GM18511 (cell line): ENCODE results near the gene WASL.

Experiments used
- ATAC-seq: cut with Tn5 transposase; IDR thresholded peaks from one replicate; pipeline ENCODE4 v1.9.1; 2021; ENCODE audit warnings: mild to moderate bottlenecking, moderate library complexity; ENCODE audit not compliant: unreplicated experiment

The WASL gene

DNA sequence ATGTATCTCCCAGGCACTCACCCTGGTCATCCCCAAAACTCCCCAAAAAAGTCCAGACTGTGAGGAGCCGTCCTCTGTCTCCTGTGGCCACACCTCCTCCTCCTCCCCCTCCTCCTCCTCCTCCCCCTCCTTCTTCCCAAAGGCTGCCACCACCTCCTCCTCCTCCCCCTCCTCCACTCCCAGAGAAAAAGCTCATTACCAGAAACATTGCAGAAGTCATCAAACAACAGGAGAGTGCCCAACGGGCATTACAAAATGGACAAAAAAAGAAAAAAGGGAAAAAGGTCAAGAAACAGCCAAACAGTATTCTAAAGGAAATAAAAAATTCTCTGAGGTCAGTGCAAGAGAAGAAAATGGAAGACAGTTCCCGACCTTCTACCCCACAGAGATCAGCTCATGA is 86.0 kb downstream of the WASL start:
- no peak for ATAC-seq

- ATAC-seq: no peak
Measured at GRCh38 chr7:123662293-123662692, 86.5 kb downstream of the WASL start.

- no peak for ATAC-seq
Measured at GRCh38 chr7:123661765-123662164, 87.0 kb downstream of the WASL start.

DNA sequence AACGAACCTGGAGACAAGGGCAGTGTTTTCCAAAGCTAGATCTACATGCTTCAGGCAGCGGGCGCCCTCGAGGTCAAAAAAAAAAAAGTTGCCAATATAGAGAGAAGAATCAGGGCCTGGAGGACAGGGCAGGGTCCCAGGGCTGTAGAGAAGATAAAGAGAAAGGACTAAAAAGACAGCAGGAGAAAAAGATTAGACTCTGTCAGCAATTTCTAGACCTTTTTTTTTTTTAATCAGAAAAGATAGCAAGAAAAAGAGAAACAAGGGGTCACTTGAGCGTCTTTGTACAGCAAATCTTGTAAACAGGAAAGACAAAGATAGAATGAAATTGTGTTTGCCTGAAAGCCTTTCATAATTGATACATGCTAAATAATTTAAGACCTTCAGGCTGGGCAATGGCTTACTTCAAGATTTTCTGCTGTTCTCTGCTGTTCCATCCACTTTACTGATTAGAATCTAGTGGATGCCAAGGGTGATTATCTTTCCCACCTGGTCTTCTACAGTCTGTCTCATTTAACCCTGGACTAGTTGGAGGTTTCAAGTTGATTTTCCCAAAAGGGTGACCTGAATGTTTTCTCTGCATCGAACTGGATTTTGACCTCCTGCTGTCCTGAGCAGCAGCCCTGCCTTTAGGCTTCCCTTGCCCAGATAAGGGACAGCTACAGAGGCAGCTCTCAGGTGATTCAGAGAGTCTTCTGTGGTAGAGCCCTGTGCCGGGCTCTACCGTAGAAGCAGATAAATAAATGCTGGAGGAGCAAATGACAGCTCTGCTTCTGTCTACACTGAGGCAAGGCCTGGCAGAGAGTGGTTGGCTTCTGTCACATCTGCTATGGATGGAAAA is 88.1 kb downstream of the WASL start:
- ATAC-seq: no peak

DNA sequence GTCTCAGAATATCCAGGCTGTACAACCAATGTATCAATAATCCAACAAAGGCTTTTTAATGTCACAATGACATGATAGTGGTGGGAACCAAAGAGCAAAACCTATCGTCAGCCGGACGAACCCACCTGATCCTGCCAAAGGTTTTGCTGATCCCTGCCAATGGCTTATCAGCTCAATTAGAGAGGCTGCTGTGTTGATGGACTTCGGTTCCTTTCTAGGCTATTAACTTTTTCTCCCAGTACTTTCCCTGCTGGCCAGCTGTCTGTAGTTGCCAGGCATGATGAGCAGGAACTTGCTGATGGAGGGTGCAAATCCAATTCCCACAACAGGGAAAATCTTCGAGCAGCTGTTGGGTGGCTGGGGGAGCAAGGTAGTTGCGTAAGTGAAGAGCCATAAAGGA is 90.8 kb downstream of the WASL start:
- no peak for ATAC-seq

GRCh38 chr7:123657304-123657685 is 91.5 kb downstream of the WASL start:
- no peak for ATAC-seq

DNA sequence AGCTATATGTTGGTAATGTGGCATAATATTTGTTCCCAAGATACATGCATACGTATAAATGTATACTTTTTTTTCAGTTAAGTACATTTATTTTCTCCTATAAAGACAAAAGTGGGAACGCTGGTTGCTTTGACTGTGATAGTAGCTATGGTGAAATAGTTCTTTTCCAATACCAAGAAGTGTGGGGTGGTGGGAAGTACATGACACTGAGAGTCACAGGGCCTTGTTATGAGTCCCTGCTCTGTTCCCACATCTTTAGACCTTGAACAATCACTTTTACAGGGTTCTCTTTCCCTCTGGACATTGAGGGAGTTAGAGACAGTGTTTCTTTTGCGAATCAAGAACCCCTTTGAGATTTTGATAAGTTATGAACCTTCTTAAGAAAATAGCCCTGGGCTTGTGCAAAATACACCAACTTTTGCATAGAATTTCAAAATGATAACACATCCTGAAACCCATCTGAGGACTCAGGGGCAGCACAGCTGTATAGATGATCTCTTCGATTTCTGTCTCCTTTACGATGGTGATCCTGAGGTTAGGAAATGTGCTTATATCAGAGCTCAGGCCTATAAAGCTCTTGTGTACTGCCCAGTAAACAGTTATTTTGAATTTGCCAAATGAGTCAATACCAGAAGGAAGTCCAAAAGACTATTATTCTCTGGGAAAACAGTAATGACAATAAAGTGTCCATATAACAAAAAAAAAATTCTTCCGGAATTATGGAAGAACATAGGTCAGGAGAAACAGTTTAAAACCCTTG is 92.1 kb downstream of the WASL start:
- ATAC-seq: no peak

DNA sequence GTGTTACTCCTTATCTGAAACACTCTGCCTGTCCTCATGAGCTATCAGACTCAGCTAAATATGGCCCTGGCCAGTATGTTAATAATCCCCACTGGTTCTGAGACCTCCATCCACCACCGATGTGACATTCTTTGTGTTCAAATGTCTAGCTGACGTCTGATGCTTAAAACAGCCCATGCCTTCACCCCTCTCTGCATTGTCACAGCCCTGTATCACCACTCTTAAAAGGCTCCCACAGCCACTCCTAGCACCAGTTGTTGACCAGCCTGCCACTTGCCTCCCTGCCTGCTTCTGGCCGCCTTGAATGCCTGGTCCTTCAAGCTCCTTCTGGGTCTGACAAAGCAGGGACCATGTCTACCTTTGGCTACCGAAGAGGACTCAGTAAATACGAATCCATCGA is 93.2 kb downstream of the WASL start, which contains the start of gene LMOD2:
LMOD2 (plus strand) TSS at position 253 of the 400 bp plus-strand sequence; CDS start at position 351, 98 bp downstream.
- ATAC-seq: no peak

- no peak for ATAC-seq
Measured at GRCh38 chr7:123653162-123653561, 95.6 kb downstream of the WASL start.

- ATAC-seq: no peak
Measured at GRCh38 chr7:123652406-123652805, 96.4 kb downstream of the WASL start.

- no peak for ATAC-seq
Measured at GRCh38 chr7:123650595-123650994, 98.2 kb downstream of the WASL start.

GRCh38 chr7:123649964-123650363 is 98.8 kb downstream of the WASL start:
- ATAC-seq: no peak

- no peak for ATAC-seq
Measured at GRCh38 chr7:123647106-123647730, 101.6 kb downstream of the WASL start.

DNA sequence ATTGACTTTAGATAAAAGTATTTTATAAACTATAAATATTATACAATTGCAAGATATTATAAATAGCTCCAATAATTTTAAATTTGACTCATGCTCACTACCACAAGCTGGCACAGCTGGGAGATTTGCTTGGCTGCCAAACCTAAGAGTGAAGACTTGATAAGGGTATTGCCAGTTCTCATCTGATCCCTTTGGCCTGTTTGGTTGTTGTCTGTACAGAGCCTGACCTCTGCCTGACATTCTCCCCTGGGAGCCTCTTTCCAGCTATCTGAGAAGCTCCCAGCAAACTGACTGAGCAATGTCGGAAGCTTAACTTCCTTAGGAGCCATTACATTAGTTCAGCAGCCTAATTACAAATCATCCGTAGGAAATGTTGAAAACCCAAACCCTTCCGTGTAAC is 103.3 kb downstream of the WASL start:
- no peak for ATAC-seq

GRCh38 chr7:123643495-123644441 is 105.0 kb downstream of the WASL start:
- no peak for ATAC-seq

DNA sequence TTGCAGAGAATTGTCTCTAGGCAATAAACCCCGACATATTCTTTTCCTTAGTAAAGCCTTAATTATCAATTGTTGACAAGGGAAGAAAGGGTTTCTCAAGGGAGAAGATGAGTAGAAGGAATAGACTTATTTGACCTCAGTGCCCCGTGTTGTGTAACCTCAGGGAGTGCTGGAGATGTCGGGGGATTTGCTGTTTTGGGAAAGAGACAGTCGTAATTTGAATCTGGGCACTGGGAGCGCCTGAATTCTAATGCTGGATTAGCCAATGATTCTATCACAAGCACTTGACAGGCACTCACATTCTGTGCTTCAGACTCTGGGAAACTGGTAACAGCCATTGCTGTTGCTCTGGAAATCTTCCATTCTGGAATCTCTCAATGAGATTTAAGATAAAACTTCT is 106.9 kb downstream of the WASL start:
- ATAC-seq: no peak

DNA sequence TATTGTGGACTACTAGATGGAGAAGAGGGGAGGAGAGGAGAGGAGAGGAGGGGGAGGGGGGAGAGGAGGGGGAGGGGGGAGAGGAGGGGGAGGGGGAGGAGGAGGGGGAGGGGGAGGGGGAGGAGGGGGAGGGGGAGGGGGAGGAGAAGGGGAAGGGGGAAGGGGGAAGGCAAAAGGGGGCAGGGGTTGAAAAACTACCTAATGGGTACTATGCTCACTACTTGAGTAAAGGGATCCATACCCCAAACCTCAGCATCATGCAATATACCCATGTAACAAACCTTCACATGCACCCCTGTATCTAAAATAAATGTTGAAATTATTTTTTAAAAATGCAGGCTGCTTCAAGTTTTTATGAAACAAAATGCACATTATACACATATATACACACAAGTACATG is 108.2 kb downstream of the WASL start:
- ATAC-seq: no peak

- ATAC-seq: no peak
Measured at GRCh38 chr7:123639631-123640030, 109.2 kb downstream of the WASL start.

- ATAC-seq: no peak
Measured at GRCh38 chr7:123637878-123638277, 110.9 kb downstream of the WASL start.

DNA sequence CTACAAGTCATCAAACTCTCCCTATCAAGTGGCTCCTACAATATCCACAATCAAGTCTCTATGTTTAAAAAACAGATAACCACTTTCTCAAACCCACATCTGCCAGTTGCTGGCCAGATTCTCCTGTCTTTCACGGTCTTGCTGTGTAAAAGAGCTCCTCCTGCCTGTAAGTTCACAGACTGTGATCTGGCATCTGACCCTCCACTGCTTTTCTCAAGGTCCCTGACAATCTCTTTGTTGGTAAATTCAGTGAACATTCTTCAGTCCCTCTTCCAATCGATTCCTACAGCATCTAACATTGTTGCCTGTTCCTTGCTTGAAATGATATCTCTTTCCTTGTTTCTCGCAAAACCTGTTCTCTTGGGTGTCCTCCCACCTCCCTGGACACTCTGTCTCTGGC is 111.6 kb downstream of the WASL start:
- ATAC-seq: no peak
